Hematopoietic multipotent progenitor cell treated with erythropoietin and hydrocortisone succinate and interleukin-3 and kit ligand, for 4 days (in vitro differentiated cells): ENCODE data around the gene ARHGEF4.

ENCODE experiments used
- DNase-seq: peaks from one replicate; pipeline ENCODE4 v3.0.0-alpha.2; 2015

ARHGEF4 gene

GRCh38 chr2:131094463-131095281 is 258.0 kb downstream of the ARHGEF4 start:
- DNase-seq = no peak
